OCI-LY7 (cell line): Measurements from ENCODE around the gene JCHAIN. TPM values are rescaled to one million over a fixed set of nuclear protein-coding genes. Genes with fewer than 3 reads are reported as not detected.
"Not testable (repeated sequence)": the region's sequence is repeated elsewhere in the genome, so short reads cannot be mapped to it uniquely, and the experiment has no call there.

Experiments
- BruUV-seq: library from RNA; stranded (reverse); fragments of 400-500 nt; replicated peaks from 2 replicates; lab custom pipeline; 2021; lab: Mats Ljungman, UMichigan
- CTCF ChIA-PET: fragments of 300-600 bp; sonication (Branson Sonifier 250); formaldehyde crosslinking; loops from one replicate; lab custom pipeline; 2022; ENCODE audit warnings: antibody characterized with exemption; ENCODE audit not compliant: unreplicated experiment; lab: Charles Lee
- POLR2A ChIA-PET: fragments of 300-600 bp; sonication (Branson Sonifier 250); formaldehyde crosslinking; loops from one replicate; lab custom pipeline; 2022; ENCODE audit warnings: antibody characterized with exemption; lab: Charles Lee
- DNase-seq: peaks from one replicate; pipeline ENCODE4 v3.0.0-alpha.2; 2015; ENCODE audit warnings: low spot score
- H2AFZ ChIP-seq: fragments of 200-600 bp; sonication (generic), shearing (Covaris generic); 2 replicates; pipeline ENCODE4 v1.6.1; 2014; ENCODE audit warnings: mild to moderate bottlenecking, antibody characterized with exemption, low read length, moderate library complexity
- H3K27ac ChIP-seq: fragments of 200-600 bp; sonication (generic); 2 replicates; pipeline ENCODE4 v1.5.1; 2014; ENCODE audit warnings: mixed run types, low read depth, mild to moderate bottlenecking, moderate library complexity, low read length, inconsistent platforms; ENCODE audit not compliant: poor library complexity, severe bottlenecking
- H3K36me3 ChIP-seq: fragments of 200-600 bp; sonication (generic); 2 replicates; pipeline ENCODE4 v1.6.1; 2014; ENCODE audit warnings: mild to moderate bottlenecking, antibody characterized with exemption, low read length, moderate library complexity, mixed read lengths; ENCODE audit not compliant: insufficient read depth
- H3K4me1 ChIP-seq: fragments of 200-600 bp; sonication (generic); 2 replicates; pipeline ENCODE4 v1.5.1; 2014; ENCODE audit warnings: mild to moderate bottlenecking, low read length; ENCODE audit not compliant: insufficient read depth, poor library complexity, severe bottlenecking
- H3K4me2 ChIP-seq: fragments of 200-600 bp; sonication (generic); 2 replicates; pipeline ENCODE4 v1.6.1; 2014; ENCODE audit warnings: mild to moderate bottlenecking, low read length
- H3K4me3 ChIP-seq: fragments of 200-600 bp; sonication (generic); 2 replicates; pipeline ENCODE4 v1.5.1; 2014; ENCODE audit warnings: mild to moderate bottlenecking, low read depth, low read length; ENCODE audit not compliant: poor library complexity, severe bottlenecking
- H3K79me2 ChIP-seq: fragments of 200-600 bp; sonication (generic); 2 replicates; pipeline ENCODE4 v1.6.1; 2016; ENCODE audit warnings: low read depth, mild to moderate bottlenecking, low read length, moderate library complexity, mixed read lengths; ENCODE audit not compliant: insufficient read depth
- H3K9me2 ChIP-seq: fragments of 200-600 bp; sonication (generic); 2 replicates; pipeline ENCODE4 v1.6.1; 2016; ENCODE audit warnings: mild to moderate bottlenecking, low read length, mixed read lengths; ENCODE audit not compliant: insufficient read depth
- H3K9me3 ChIP-seq: fragments of 200-600 bp; sonication (generic); 2 replicates; pipeline ENCODE4 v1.6.1; 2014; ENCODE audit warnings: mild to moderate bottlenecking, mixed run types, low read length, mixed read lengths
- H4K20me1 ChIP-seq: fragments of 200-600 bp; sonication (generic); 2 replicates; pipeline ENCODE4 v1.6.1; 2014; ENCODE audit warnings: mild to moderate bottlenecking, antibody characterized with exemption, low read length, moderate library complexity, mixed read lengths; ENCODE audit not compliant: insufficient read depth
- CTCF ChIP-seq: fragments of 200-600 bp; sonication (generic); conservative IDR thresholded peaks from 2 replicates; pipeline ENCODE4 v1.5.1; 2014; ENCODE audit warnings: mild to moderate bottlenecking, antibody characterized with exemption, low read length, moderate library complexity, mixed read lengths
- EZH2phosphoT487 ChIP-seq: fragments of 200-600 bp; sonication (generic); IDR thresholded peaks from 2 replicates; pipeline ENCODE4 v1.6.1; 2018; ENCODE audit warnings: low read depth, borderline replicate concordance, mild to moderate bottlenecking, mixed run types, antibody characterized with exemption, low read length, moderate library complexity, mixed read lengths
- intact Hi-C: fragments of 100-400 bp; cut with micrococcal nuclease; formaldehyde crosslinking; loops from one replicate; pipeline ENCODE4 v1.10.0; 2022; ENCODE audit not compliant: unreplicated experiment
- total RNA-seq, 2 experiments: library from RNA; depleted of rRNA in 1 of 2; stranded (reverse); fragments of >200 nt in 1 of 2; shearing (Covaris generic) in 1 of 2; gene quantifications; 2 replicates each; pipeline ENCODE4 v1.2.3, GENCODE V29; 2014 to 2022

JCHAIN gene
- total RNA-seq, 2 experiments from 2014 or later: 1,492 to 1,542 TPM

GRCh38 chr4:70667740-70668535, 1.6 kb upstream of the JCHAIN start:
- peak; percentile 58 for DNase-seq
- ChIA-PET CTCF (interaction anchor here (0.7 to 3.6 kb wide), 3 partner anchors 10 to 15 kb away, joined by 3 to 13 read pairs (median 5); no protein-coding TSS in a partner anchor), POLR2A (interaction anchor here (0.5 to 17.1 kb wide), 14 partner anchors 11 to 328 kb away, joined by 3 to 837 read pairs (median 4); partner anchors contain the start of genes DCK and UTP3)
- Histone ChIP-seq H4K20me1 (no peaks in the 10 kb centered on the region), H2AFZ (peak overlapping the region; percentile 80), H3K9me3 (no peaks in the 10 kb centered on the region), H3K27ac (peak overlapping the region; percentile 91), H3K79me2 (peaks cover 65% of the 10 kb centered on the region), H3K36me3 (peaks cover 32% of the 10 kb centered on the region), H3K4me1 (peaks cover 62% of the 10 kb centered on the region), H3K4me2 (peak overlapping the region; percentile 72), H3K4me3 (peak overlapping the region; percentile 98), H3K9me2 (no peaks in the 10 kb centered on the region)
- TF ChIP-seq CTCF: 0 out of 2 replicates have a peak, but pooled peaks have one; percentile 13
- TF ChIP-seq EZH2phosphoT487: no peak
- BruUV-seq: no TSS peak
- intact Hi-C loops: no loop called here

DNA sequence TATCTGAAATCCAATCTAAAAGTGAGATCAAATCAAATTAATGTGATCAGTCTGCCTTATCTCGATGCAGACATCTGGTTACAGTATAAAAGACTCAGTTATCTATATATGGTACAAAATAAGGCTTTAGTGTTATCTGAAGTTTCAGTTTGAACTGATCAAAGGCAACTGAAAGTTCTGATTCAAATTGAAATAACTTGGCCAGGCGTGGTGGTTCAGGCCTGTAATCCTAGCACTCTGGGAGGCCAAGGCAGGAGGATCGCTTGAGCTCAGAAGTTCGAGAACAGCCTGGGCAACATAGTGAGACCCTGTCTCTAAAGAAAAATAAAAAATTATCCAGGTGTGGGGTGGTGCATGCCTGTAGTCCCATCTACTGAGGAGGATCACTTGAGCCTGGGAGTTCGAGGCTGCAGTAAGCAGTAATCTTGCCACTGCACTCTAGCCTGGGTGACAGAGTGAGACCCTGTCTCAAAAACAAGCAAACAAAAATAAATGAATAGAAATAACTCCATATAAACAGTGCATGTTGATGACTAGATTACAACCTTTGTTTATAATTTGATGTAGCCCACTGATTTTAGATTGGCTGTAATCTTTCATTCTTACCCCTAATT, 4.9 kb downstream of the JCHAIN start:
- peak overlapping the region; percentile 91 for H3K27ac ChIP-seq
- BruUV-seq, H2AFZ ChIP-seq, H3K9me3 ChIP-seq, CTCF ChIA-PET, DNase-seq, H3K9me2 ChIP-seq: not testable (repeated sequence)
- peaks cover 100% of the 10 kb centered on the region for H3K79me2 ChIP-seq
- H3K4me2 ChIP-seq: peak overlapping the region; percentile 98
- H3K4me1 ChIP-seq: peaks cover 56% of the 10 kb centered on the region
- peaks cover 95% of the 10 kb centered on the region for H3K36me3 ChIP-seq
- peak overlapping the region; percentile 98 for H3K4me3 ChIP-seq
- H4K20me1 ChIP-seq: peaks cover 16% of the 10 kb centered on the region
- POLR2A ChIA-PET: interaction anchor here (0.6 to 17.1 kb wide), 12 partner anchors 8 to 335 kb away, joined by 3 to 837 read pairs (median 4); partner anchors contain the start of genes RUFY3 and UTP3
- intact Hi-C loops: loop anchor here (1.0 to 5.0 kb wide), 2 partner anchors 27 to 336 kb away; partner anchors contain the start of gene UTP3

- BruUV-seq: no TSS peak
- peak; percentile 63 for DNase-seq
- no peaks in the 10 kb centered on the region for H3K9me3 ChIP-seq
- TF ChIP-seq CTCF (no peak), EZH2phosphoT487 (no peak)
- peak overlapping the region; percentile 98 for H3K4me2 ChIP-seq
- H3K9me2 ChIP-seq: no peaks in the 10 kb centered on the region
- peak overlapping the region; percentile 98 for H3K4me3 ChIP-seq
- H3K36me3 ChIP-seq: peaks cover 97% of the 10 kb centered on the region
- H4K20me1 ChIP-seq: peaks cover 21% of the 10 kb centered on the region
- ChIA-PET POLR2A (interaction anchor here (0.7 to 17.1 kb wide), 13 partner anchors 10 to 271 kb away, joined by 3 to 837 read pairs (median 4); partner anchors contain the start of genes RUFY3 and UTP3), CTCF (interaction anchor here (0.6 to 1.0 kb wide), 2 partner anchors 29 to 77 kb away, joined by 3 to 4 read pairs; no protein-coding TSS in a partner anchor)
- peak overlapping the region; percentile 91 for H3K27ac ChIP-seq
- no peak overlapping the region for H2AFZ ChIP-seq
- intact Hi-C loops: loop anchor here (5.0 kb wide), 1 partner anchor 337 kb away; no protein-coding TSS in a partner anchor
- peaks cover 56% of the 10 kb centered on the region for H3K4me1 ChIP-seq
- H3K79me2 ChIP-seq: peaks cover 98% of the 10 kb centered on the region
Observed at GRCh38 chr4:70660106-70660505, 6.2 kb downstream of the JCHAIN start.
